Activated CD4-positive, alpha-beta T cell treated with anti-CD3 and anti-CD28 coated beads, Interleukin-2, amount 50 U/mL, for 48 hours (primary cell): Measurements from ENCODE around the gene PPP1R3E.
A peak's percentile ranks its signal among the peaks of the same experiment; 100 is the strongest.

Experiments
- DNase-seq, 2 experiments: peaks; one replicate each; pipeline ENCODE4 v3.0.0-alpha.2; 2020

The PPP1R3E gene

GRCh38 chr14:23322568-23323517 is 20.2 kb upstream of the PPP1R3E start:
- DNase-seq: no peak

GRCh38 chr14:23321572-23322547 is 19.2 kb upstream of the PPP1R3E start:
- DNase-seq: peak; percentile 72 to 79

- DNase-seq: peak; percentile 95 to 97
Measured at GRCh38 chr14:23320584-23321571, 18.2 kb upstream of the PPP1R3E start, which contains the start of gene PABPN1. PABPN1 (plus strand) TSS chr14:23321457; CDS start chr14:23321470, 13 bp downstream.

- DNase-seq: no peak
Measured at GRCh38 chr14:23319746-23320583, 17.3 kb upstream of the PPP1R3E start.

- no peak for DNase-seq
Measured at GRCh38 chr14:23316300-23316699, 13.6 kb upstream of the PPP1R3E start.

- no peak for DNase-seq
Measured at GRCh38 chr14:23310546-23310945, 7.9 kb upstream of the PPP1R3E start.

- no peak for DNase-seq
Measured at GRCh38 chr14:23308721-23309445, 6.2 kb upstream of the PPP1R3E start.

GRCh38 chr14:23307687-23308644 is 5.3 kb upstream of the PPP1R3E start:
- DNase-seq: no peak

- no peak for DNase-seq
Measured at GRCh38 chr14:23307146-23307530, 4.5 kb upstream of the PPP1R3E start.

GRCh38 chr14:23306412-23307145 is 3.9 kb upstream of the PPP1R3E start, which contains the start of gene BCL2L2:
BCL2L2 (plus strand) TSS chr14:23306833; CDS start chr14:23307768, 935 bp downstream.
- peak in 1 of 2 experiments; percentile 17 for DNase-seq

GRCh38 chr14:23301969-23302289 is 730 bp downstream of the PPP1R3E start:
- DNase-seq: no peak

GRCh38 chr14:23301288-23301968 is 1.2 kb downstream of the PPP1R3E start:
- peak; percentile 96 for DNase-seq

GRCh38 chr14:23300687-23301223 is 1.9 kb downstream of the PPP1R3E start:
- DNase-seq: peak; percentile 34 to 38

GRCh38 chr14:23299986-23300686 is 2.5 kb downstream of the PPP1R3E start:
- no peak for DNase-seq

GRCh38 chr14:23299211-23299957 is 3.3 kb downstream of the PPP1R3E start:
- no peak for DNase-seq
